ENCODE measurements around the gene PTPRT. TPM values are rescaled to one million over a fixed set of nuclear protein-coding genes. Genes with fewer than 3 reads are reported as not detected.

Gene PTPRT
- total RNA-seq, 1 donor: not detected

DNA sequence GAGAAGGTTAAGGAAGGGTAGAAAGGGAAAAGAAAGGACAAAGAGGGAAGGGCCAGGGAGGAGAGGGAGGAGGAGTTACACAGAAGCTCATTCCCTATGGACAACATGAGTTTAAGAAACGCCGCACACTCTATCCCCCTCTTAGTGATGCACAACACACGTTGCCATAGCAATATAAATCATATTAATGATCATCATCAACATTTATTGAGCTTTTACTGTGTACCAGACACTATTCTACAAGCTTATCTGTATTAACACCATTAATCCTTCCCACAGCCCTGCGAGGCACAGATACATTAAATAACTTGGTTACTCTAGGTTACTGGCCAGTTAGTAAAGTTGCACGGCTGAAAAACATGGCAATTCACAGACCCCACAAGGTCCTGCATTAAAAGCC lies 234.8 kb downstream of the PTPRT start:
- no peak overlapping the region for H3K4me3 ChIP-seq (ENCODE audit: low read depth, low read length)
- DNase-seq (ENCODE audit: low read depth): no peak
- TF ChIP-seq, protein P1, sequence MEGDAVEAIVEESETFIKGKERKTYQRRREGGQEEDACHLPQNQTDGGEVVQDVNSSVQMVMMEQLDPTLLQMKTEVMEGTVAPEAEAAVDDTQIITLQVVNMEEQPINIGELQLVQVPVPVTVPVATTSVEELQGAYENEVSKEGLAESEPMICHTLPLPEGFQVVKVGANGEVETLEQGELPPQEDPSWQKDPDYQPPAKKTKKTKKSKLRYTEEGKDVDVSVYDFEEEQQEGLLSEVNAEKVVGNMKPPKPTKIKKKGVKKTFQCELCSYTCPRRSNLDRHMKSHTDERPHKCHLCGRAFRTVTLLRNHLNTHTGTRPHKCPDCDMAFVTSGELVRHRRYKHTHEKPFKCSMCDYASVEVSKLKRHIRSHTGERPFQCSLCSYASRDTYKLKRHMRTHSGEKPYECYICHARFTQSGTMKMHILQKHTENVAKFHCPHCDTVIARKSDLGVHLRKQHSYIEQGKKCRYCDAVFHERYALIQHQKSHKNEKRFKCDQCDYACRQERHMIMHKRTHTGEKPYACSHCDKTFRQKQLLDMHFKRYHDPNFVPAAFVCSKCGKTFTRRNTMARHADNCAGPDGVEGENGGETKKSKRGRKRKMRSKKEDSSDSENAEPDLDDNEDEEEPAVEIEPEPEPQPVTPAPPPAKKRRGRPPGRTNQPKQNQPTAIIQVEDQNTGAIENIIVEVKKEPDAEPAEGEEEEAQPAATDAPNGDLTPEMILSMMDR (IDR thresholded peaks at IDR 0.05; ENCODE audit: insufficient read depth, low read depth, low read length): no peak

DNA sequence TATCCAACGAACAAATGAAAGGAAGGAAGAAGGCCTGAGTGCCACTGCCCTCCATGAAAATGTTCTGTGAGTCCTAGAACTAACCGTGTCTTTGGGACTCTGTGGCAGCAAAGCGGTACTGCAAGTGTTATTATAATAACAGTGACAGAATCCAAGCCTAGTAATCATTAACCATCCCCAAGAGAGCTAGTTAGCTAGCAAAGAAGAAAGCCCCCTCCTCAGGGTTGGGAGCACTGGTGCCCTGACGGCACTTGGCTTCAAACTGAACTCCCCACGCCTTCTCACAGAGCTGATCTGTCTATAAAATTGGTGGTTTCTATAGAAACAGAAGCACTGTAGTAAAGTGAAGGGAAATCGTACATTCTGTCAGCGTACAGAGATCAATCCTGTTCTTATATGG lies 239.8 kb downstream of the PTPRT start:
- no peak overlapping the region for H3K4me3 ChIP-seq (ENCODE audit: low read depth, low read length)
- no peak for DNase-seq (ENCODE audit: low read depth)
- TF ChIP-seq, protein P1 (IDR thresholded peaks at IDR 0.05; ENCODE audit: insufficient read depth, low read depth, low read length): no peak

DNA sequence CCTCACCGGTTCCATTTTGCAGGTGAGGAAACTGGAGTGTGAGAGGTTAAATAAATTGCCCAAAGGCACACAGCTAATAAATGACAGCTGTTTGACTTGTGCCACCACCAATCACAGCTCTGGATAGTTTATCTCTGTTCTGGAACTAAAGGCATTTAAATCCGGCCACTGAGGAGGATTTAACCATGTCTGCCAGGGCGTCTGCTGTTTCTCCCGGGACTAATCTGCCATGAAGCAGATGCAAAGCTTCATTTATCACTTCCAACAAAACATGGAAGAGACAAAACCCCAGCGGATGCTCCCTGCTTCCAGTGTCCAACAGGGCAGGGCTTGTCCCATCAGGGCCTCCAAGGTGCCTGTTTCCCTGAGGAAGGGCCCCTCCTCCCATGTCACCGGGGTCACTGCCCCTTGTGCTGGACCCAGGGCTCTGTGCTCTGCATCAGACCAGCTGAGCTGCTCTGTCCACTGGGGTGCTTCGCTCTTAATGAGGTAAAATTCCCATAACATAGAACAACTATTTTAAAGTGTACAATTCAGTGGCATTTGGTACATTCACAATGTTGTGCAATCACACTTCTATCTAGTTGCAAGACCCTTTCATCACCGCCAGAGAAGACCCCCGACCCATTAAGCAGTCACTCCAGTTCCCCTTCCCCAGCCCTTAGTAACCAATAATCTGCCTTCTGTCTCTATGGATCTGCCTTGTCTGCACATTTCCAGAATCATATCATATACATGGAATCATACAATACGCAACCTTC lies 244.3 kb downstream of the PTPRT start:
- TF ChIP-seq, protein P1 (IDR thresholded peaks at IDR 0.05; ENCODE audit: insufficient read depth, low read depth, low read length): no peak
- no peak for DNase-seq (ENCODE audit: low read depth)
- H3K4me3 ChIP-seq (ENCODE audit: low read depth, low read length): no peak overlapping the region

DNA sequence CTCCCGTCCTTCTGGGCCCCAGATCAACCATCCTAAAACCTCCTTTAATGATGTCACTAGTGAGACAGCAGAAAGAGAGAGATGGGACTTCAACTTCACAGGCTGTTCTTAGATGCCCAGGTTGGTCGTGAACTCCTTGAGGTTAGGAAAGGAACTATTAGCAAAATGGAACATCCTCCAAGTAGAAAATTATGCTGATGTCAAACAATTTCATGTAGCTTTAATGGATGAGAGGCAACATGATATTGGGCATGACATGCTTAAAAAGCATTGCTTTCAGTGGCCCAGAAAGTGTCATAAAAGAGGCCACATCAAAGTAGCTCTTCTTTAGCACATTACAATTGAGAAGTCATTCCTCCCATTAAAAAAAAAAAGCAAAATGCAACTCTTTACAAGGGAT lies 248.1 kb downstream of the PTPRT start:
- no peak for DNase-seq (ENCODE audit: low read depth)
- no peak overlapping the region for H3K4me3 ChIP-seq (ENCODE audit: low read depth, low read length)
- TF ChIP-seq, protein P1 (IDR thresholded peaks at IDR 0.05; ENCODE audit: insufficient read depth, low read depth, low read length): no peak

DNA sequence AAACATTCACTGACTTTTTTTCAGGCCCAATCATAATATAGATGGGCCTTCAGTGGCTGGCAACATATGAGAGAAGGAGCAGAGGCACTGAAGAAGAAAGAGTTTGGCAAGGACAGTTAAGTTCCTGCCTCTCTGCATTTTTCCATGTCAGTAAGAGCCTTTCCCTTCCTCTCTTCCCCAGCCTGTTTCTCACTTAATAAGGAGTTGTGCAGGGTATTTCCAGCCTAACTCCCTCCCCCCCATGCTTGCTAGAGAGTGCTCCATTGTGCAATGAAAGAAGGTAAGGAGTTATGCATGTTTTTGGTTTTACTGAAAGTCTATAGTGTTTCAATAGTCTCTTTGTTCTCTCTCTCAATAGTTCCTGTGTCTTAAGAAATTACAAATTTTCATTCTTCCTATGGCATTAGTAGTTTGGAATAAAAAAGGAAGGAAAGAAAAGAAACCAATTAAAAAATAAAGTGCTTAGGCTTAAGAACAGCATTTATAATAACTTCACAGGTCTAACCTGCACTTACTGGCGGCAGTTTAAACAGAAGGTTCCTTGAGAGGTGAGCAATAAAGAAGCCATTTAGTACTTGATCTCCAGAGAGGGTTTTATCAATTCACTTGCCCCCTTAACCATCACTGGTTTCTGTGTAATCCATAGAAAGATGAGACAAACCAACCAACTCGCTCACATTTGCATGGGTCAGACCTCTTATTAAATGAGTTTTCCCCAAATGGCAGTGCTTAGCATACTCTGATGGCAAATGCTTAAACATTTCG lies 251.1 kb downstream of the PTPRT start:
- TF ChIP-seq, protein P1 (IDR thresholded peaks at IDR 0.05; ENCODE audit: insufficient read depth, low read depth, low read length): no peak
- no peak overlapping the region for H3K4me3 ChIP-seq (ENCODE audit: low read depth, low read length)
- DNase-seq (ENCODE audit: low read depth): no peak

DNA sequence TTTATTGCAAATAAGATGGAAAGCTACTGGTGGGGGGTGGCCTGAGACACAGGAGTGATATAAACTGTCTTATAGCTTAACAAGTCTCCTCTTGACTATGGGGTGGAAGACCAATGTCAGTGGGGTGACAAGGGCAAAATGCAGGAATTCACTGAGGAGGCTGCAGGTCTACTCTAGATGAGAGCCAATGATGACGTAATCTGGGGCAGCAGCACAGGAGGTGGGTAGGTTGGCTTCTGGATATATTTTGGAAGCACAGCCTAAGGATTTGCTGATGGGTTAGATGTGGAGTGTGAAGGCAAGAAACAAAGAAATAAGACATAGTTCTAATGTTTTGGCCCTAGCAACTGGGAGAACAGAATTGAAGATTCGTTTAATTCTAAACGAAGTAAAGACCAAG lies 253.2 kb downstream of the PTPRT start:
- no peak overlapping the region for H3K4me3 ChIP-seq (ENCODE audit: low read depth, low read length)
- TF ChIP-seq, protein P1 (IDR thresholded peaks at IDR 0.05; ENCODE audit: insufficient read depth, low read depth, low read length): no peak
- DNase-seq (ENCODE audit: low read depth): no peak
